Neural cell (in vitro differentiated cells): Measurements from ENCODE around the gene CSMD2. TPM values are rescaled to one million over a fixed set of nuclear protein-coding genes. Genes with fewer than 3 reads are reported as not detected.

Experiments used
- H2AFZ ChIP-seq: fragments of 200-600, 300-800 bp; sonication (generic), shearing (Covaris generic); 2 replicates; pipeline ENCODE4 v1.6.0; 2014; ENCODE audit warnings: low read depth, mild to moderate bottlenecking, antibody characterized with exemption, low read length, moderate library complexity
- H3F3A ChIP-seq: fragments of 200-600 bp; shearing (Covaris generic); 2 replicates; pipeline ENCODE4 v1.6.1; 2016; ENCODE audit warnings: mild to moderate bottlenecking, moderate library complexity, mixed read lengths, antibody characterized with exemption, low read length; ENCODE audit not compliant: insufficient read depth, poor library complexity, severe bottlenecking
- H3K27ac ChIP-seq: fragments of 200-600, 300-800 bp; sonication (generic), shearing (Covaris generic); 2 replicates; pipeline ENCODE4 v1.5.1; 2014; ENCODE audit warnings: mild to moderate bottlenecking, low read length, moderate library complexity
- H3K27me3 ChIP-seq: fragments of 300-800, 200-600 bp; sonication (generic), shearing (Covaris generic); 2 replicates; pipeline ENCODE4 v1.6.0; 2014; ENCODE audit warnings: mild to moderate bottlenecking, low read depth, low read length, moderate library complexity; ENCODE audit not compliant: insufficient read depth
- H3K36me3 ChIP-seq: fragments of 300-800, 200-600 bp; sonication (generic), shearing (Covaris generic); 2 replicates; pipeline ENCODE4 v1.5.1; 2014; ENCODE audit warnings: mild to moderate bottlenecking, antibody characterized with exemption, low read length, moderate library complexity; ENCODE audit not compliant: insufficient read depth
- H3K4me2 ChIP-seq: fragments of 300-800, 200-600 bp; sonication (generic), shearing (Covaris generic); 2 replicates; pipeline ENCODE4 v1.6.0; 2014; ENCODE audit warnings: mild to moderate bottlenecking, low read length
- H3K4me3 ChIP-seq: fragments of 300-800, 200-600 bp; sonication (generic), shearing (Covaris generic); 2 replicates; pipeline ENCODE4 v1.5.1; 2014; ENCODE audit warnings: mild to moderate bottlenecking, low read length, moderate library complexity
- H3K79me2 ChIP-seq: fragments of 200-600 bp; shearing (Covaris generic); replicated peaks from 2 replicates; pipeline ENCODE4 v1.6.0; 2014; ENCODE audit warnings: mild to moderate bottlenecking, low read length, moderate library complexity; ENCODE audit not compliant: insufficient read depth
- H3K9ac ChIP-seq: fragments of 300-800, 200-600 bp; sonication (generic), shearing (Covaris generic); 2 replicates; pipeline ENCODE4 v1.6.1; 2016; ENCODE audit warnings: mild to moderate bottlenecking, low read length, mixed read lengths
- H3K9me2 ChIP-seq: fragments of 200-600 bp; shearing (Covaris generic); 2 replicates; pipeline ENCODE4 v1.6.1; 2016; ENCODE audit warnings: mild to moderate bottlenecking, low read length, mixed read lengths; ENCODE audit not compliant: insufficient read depth
- H3K9me3 ChIP-seq: fragments of 200-600, 300-800 bp; sonication (generic), shearing (Covaris generic); 2 replicates; pipeline ENCODE4 v1.6.1; 2016; ENCODE audit warnings: mild to moderate bottlenecking, mixed run types, low read length, moderate library complexity, mixed read lengths
- H4K20me1 ChIP-seq: fragments of 200-600 bp; shearing (Covaris generic); 2 replicates; pipeline ENCODE4 v1.6.1; 2016; ENCODE audit warnings: mild to moderate bottlenecking, mixed run types; ENCODE audit not compliant: insufficient read depth
- EP300 ChIP-seq: fragments of 450-650 bp; conservative IDR thresholded peaks from 2 replicates; pipeline ENCODE4 v1.6.1; 2014; ENCODE audit warnings: antibody characterized with exemption, mild to moderate bottlenecking, moderate library complexity; ENCODE audit not compliant: poor library complexity, severe bottlenecking
- EZH2 ChIP-seq: fragments of 200-600, 300-800 bp; shearing (Covaris generic), sonication (generic); IDR thresholded peaks from 2 replicates; pipeline ENCODE4 v1.6.1; 2014; ENCODE audit warnings: antibody characterized with exemption, low read length, borderline replicate concordance, mild to moderate bottlenecking; ENCODE audit not compliant: insufficient read depth, poor library complexity, severe bottlenecking
- MXI1 ChIP-seq: fragments of 450-650 bp; conservative IDR thresholded peaks from 2 replicates; pipeline ENCODE4 v1.6.1; 2014; ENCODE audit warnings: antibody characterized with exemption, mild to moderate bottlenecking; ENCODE audit not compliant: poor library complexity, severe bottlenecking
- POLR2AphosphoS5 ChIP-seq: IDR thresholded peaks from 2 replicates; pipeline ENCODE4 v1.6.1; 2012
- RAD21 ChIP-seq: fragments of 450-650 bp; conservative IDR thresholded peaks from 2 replicates; pipeline ENCODE4 v1.6.1; 2014; ENCODE audit warnings: antibody characterized with exemption, mild to moderate bottlenecking, moderate library complexity
- SMC3 ChIP-seq: fragments of 450-650 bp; conservative IDR thresholded peaks from 2 replicates; pipeline ENCODE4 v1.6.1; 2014; ENCODE audit warnings: antibody characterized with exemption, mild to moderate bottlenecking, moderate library complexity; ENCODE audit not compliant: poor library complexity
- TAF1 ChIP-seq: IDR thresholded peaks from 2 replicates; pipeline ENCODE4 v1.6.1; 2012; ENCODE audit warnings: low read depth
- polyA plus RNA-seq: library from polyadenylated mRNA; depleted of rRNA; stranded (reverse); fragments of >200 nt; gene quantifications from 2 replicates; pipeline ENCODE4 v1.2.3, GENCODE V29; 2014
- TF ChIP-seq, protein P1 (sequence below): fragments of 450-650 bp; IDR thresholded peaks from 2 replicates; pipeline ENCODE4 v1.5.1; 2014; ENCODE audit warnings: antibody characterized with exemption, mild to moderate bottlenecking, moderate library complexity; ENCODE audit not compliant: poor library complexity, severe bottlenecking
- TF ChIP-seq, protein P2 (sequence below): IDR thresholded peaks from 2 replicates; pipeline ENCODE4 v1.6.1; 2012; ENCODE audit warnings: borderline replicate concordance

The CSMD2 gene
- polyA plus RNA-seq, 1 donor from 2014 or later = 9.6 TPM

DNA sequence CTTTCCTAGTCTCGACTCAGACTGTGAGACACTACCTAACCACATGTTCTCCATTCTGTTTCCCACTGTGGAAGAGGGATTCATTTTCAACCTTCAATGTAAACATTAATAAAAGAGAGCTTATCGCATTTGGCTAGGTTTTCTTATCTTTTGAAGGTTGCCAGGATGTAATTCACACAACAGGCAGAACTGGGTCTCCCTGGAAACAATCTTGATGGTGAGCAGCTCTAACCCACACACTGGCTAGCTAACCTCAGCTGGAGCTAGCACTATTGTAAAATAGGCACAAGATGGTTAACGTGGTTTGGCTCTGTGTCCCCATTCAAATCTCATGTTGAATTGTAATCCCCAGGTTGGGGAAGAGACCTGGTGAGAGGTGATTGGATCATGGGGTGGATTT, 617.5 kb downstream of the CSMD2 start:
- TF ChIP-seq EZH2 = no peak
- TF ChIP-seq, protein P1, sequence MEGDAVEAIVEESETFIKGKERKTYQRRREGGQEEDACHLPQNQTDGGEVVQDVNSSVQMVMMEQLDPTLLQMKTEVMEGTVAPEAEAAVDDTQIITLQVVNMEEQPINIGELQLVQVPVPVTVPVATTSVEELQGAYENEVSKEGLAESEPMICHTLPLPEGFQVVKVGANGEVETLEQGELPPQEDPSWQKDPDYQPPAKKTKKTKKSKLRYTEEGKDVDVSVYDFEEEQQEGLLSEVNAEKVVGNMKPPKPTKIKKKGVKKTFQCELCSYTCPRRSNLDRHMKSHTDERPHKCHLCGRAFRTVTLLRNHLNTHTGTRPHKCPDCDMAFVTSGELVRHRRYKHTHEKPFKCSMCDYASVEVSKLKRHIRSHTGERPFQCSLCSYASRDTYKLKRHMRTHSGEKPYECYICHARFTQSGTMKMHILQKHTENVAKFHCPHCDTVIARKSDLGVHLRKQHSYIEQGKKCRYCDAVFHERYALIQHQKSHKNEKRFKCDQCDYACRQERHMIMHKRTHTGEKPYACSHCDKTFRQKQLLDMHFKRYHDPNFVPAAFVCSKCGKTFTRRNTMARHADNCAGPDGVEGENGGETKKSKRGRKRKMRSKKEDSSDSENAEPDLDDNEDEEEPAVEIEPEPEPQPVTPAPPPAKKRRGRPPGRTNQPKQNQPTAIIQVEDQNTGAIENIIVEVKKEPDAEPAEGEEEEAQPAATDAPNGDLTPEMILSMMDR = no peak
- TF ChIP-seq TAF1 = no peak
- no peak for TF ChIP-seq RAD21
- TF ChIP-seq, protein P2, sequence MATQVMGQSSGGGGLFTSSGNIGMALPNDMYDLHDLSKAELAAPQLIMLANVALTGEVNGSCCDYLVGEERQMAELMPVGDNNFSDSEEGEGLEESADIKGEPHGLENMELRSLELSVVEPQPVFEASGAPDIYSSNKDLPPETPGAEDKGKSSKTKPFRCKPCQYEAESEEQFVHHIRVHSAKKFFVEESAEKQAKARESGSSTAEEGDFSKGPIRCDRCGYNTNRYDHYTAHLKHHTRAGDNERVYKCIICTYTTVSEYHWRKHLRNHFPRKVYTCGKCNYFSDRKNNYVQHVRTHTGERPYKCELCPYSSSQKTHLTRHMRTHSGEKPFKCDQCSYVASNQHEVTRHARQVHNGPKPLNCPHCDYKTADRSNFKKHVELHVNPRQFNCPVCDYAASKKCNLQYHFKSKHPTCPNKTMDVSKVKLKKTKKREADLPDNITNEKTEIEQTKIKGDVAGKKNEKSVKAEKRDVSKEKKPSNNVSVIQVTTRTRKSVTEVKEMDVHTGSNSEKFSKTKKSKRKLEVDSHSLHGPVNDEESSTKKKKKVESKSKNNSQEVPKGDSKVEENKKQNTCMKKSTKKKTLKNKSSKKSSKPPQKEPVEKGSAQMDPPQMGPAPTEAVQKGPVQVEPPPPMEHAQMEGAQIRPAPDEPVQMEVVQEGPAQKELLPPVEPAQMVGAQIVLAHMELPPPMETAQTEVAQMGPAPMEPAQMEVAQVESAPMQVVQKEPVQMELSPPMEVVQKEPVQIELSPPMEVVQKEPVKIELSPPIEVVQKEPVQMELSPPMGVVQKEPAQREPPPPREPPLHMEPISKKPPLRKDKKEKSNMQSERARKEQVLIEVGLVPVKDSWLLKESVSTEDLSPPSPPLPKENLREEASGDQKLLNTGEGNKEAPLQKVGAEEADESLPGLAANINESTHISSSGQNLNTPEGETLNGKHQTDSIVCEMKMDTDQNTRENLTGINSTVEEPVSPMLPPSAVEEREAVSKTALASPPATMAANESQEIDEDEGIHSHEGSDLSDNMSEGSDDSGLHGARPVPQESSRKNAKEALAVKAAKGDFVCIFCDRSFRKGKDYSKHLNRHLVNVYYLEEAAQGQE = no peak
- TF ChIP-seq POLR2AphosphoS5 = no peak
- no peak for TF ChIP-seq MXI1
- TF ChIP-seq EP300 = no peak
- no peak for TF ChIP-seq SMC3
- Histone ChIP-seq H3K9ac (no peak overlapping the region), H2AFZ (no peak overlapping the region), H3K27me3 (no peaks in the 10 kb centered on the region), H3K9me2 (no peaks in the 10 kb centered on the region), H3K79me2 (no peaks in the 10 kb centered on the region), H3K36me3 (no peaks in the 10 kb centered on the region), H3F3A (no peaks in the 10 kb centered on the region), H3K4me2 (no peak overlapping the region), H3K4me3 (no peak overlapping the region), H4K20me1 (no peaks in the 10 kb centered on the region), H3K27ac (no peak overlapping the region), H3K9me3 (peaks cover 8% of the 10 kb centered on the region)

DNA sequence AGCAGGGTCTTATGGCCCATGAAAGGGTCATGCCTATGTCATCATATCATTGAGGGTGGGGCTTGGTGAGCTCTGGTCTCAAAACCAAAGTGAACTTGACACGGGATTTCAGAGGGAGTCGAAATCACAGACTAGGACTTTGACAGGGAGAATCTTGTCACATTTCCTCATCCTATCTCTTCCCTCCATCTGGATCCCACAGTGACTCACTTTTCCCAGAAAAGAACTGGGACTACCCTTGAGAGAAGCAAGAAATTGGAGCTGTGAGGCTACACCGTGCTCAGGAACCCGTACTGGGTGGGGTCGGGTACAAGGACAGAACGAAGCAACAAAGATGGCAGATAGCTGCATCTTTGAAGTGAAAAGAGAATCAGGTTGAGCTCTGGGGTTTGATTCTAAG, 623.1 kb downstream of the CSMD2 start:
- H3K79me2 ChIP-seq = no peaks in the 10 kb centered on the region
- no peaks in the 10 kb centered on the region for H3F3A ChIP-seq
- H3K4me2 ChIP-seq = no peak overlapping the region
- H3K27ac ChIP-seq = no peak overlapping the region
- no peaks in the 10 kb centered on the region for H3K27me3 ChIP-seq
- no peaks in the 10 kb centered on the region for H3K9me2 ChIP-seq
- no peak overlapping the region for H3K4me3 ChIP-seq
- no peak overlapping the region for H2AFZ ChIP-seq
- H3K9ac ChIP-seq = no peak overlapping the region
- TF ChIP-seq EP300 (no peak), SMC3 (no peak), MXI1 (no peak), TAF1 (no peak)
- TF ChIP-seq, protein P2 = no peak
- no peaks in the 10 kb centered on the region for H4K20me1 ChIP-seq
- H3K9me3 ChIP-seq = no peaks in the 10 kb centered on the region
- H3K36me3 ChIP-seq = peaks cover 5% of the 10 kb centered on the region
